ENCODE measurements around the gene LCN6.

LCN6 gene

GRCh38 chr9:136746155-136746490, 2.2 kb downstream of the LCN6 start:
- no peak overlapping the region for H3K4me2 ChIP-seq (ENCODE audit: low read length)
- H3K36me3 ChIP-seq (ENCODE audit: insufficient read depth, low read length), result no peaks in the 10 kb centered on the region
- no peaks in the 10 kb centered on the region for H3K9me3 ChIP-seq (replicated peaks; ENCODE audit: low read length)
- H3K4me3 ChIP-seq (ENCODE audit: low read length), result no peak overlapping the region
- peaks cover 6% of the 10 kb centered on the region for H3K4me1 ChIP-seq (ENCODE audit: control insufficient read depth, insufficient read depth, low read length)
- H3K9ac ChIP-seq (ENCODE audit: low read depth, low read length), result no peak overlapping the region
- peaks cover 35% of the 10 kb centered on the region for H3K27me3 ChIP-seq (ENCODE audit: control insufficient read depth, insufficient read depth, low read length)

- no peak overlapping the region for H3K4me3 ChIP-seq (ENCODE audit: low read length)
- H3K9ac ChIP-seq (ENCODE audit: low read depth, low read length), result no peak overlapping the region
- peaks cover 8% of the 10 kb centered on the region for H3K4me1 ChIP-seq (ENCODE audit: control insufficient read depth, insufficient read depth, low read length)
- no peaks in the 10 kb centered on the region for H3K36me3 ChIP-seq (ENCODE audit: insufficient read depth, low read length)
- no peaks in the 10 kb centered on the region for H3K9me3 ChIP-seq (replicated peaks; ENCODE audit: low read length)
- H3K4me2 ChIP-seq (ENCODE audit: low read length), result no peak overlapping the region
- H3K27me3 ChIP-seq (ENCODE audit: control insufficient read depth, insufficient read depth, low read length), result peaks cover 41% of the 10 kb centered on the region
Observed at GRCh38 chr9:136745389-136746154, 2.8 kb downstream of the LCN6 start.

- H3K9me3 ChIP-seq (replicated peaks; ENCODE audit: low read length), result no peaks in the 10 kb centered on the region
- no peak overlapping the region for H3K4me3 ChIP-seq (ENCODE audit: low read length)
- no peak overlapping the region for H3K4me2 ChIP-seq (ENCODE audit: low read length)
- peaks cover 49% of the 10 kb centered on the region for H3K27me3 ChIP-seq (ENCODE audit: control insufficient read depth, insufficient read depth, low read length)
- H3K9ac ChIP-seq (ENCODE audit: low read depth, low read length), result no peak overlapping the region
- peaks cover 8% of the 10 kb centered on the region for H3K4me1 ChIP-seq (ENCODE audit: control insufficient read depth, insufficient read depth, low read length)
- H3K36me3 ChIP-seq (ENCODE audit: insufficient read depth, low read length), result no peaks in the 10 kb centered on the region
Observed at GRCh38 chr9:136744773-136745172, 3.6 kb downstream of the LCN6 start.

- Histone ChIP-seq H3K4me1 (ENCODE audit: control insufficient read depth, insufficient read depth, low read length) (peaks cover 8% of the 10 kb centered on the region), H3K4me3 (ENCODE audit: low read length) (no peak overlapping the region), H3K27me3 (ENCODE audit: control insufficient read depth, insufficient read depth, low read length) (peaks cover 59% of the 10 kb centered on the region), H3K9me3 (replicated peaks; ENCODE audit: low read length) (no peaks in the 10 kb centered on the region), H3K36me3 (ENCODE audit: insufficient read depth, low read length) (no peaks in the 10 kb centered on the region), H3K9ac (ENCODE audit: low read depth, low read length) (no peak overlapping the region), H3K4me2 (ENCODE audit: low read length) (no peak overlapping the region)
Observed at GRCh38 chr9:136743639-136744211, 4.6 kb downstream of the LCN6 start.

GRCh38 chr9:136742591-136743391, 5.5 kb downstream of the LCN6 start, which contains the start of gene LCN10:
Gene LCN10, minus strand, starts transcription at chr9:136742940. Its CDS starts 37 bp downstream, at chr9:136742903.
- H3K9me3 ChIP-seq (replicated peaks; ENCODE audit: low read length), result no peaks in the 10 kb centered on the region
- no peaks in the 10 kb centered on the region for H3K36me3 ChIP-seq (ENCODE audit: insufficient read depth, low read length)
- H3K4me3 ChIP-seq (ENCODE audit: low read length), result no peak within 1 kb of the TSS
- H3K27me3 ChIP-seq (ENCODE audit: control insufficient read depth, insufficient read depth, low read length), result peaks cover 57% of the 10 kb centered on the region
- peaks cover 8% of the 10 kb centered on the region for H3K4me1 ChIP-seq (ENCODE audit: control insufficient read depth, insufficient read depth, low read length)
- H3K9ac ChIP-seq (ENCODE audit: low read depth, low read length), result no peak within 1 kb of the TSS
- H3K4me2 ChIP-seq (ENCODE audit: low read length), result no peak within 1 kb of the TSS

- Histone ChIP-seq H3K9me3 (replicated peaks; ENCODE audit: low read length) (no peaks in the 10 kb centered on the region), H3K9ac (ENCODE audit: low read depth, low read length) (no peak overlapping the region), H3K4me1 (ENCODE audit: control insufficient read depth, insufficient read depth, low read length) (peaks cover 8% of the 10 kb centered on the region), H3K27me3 (ENCODE audit: control insufficient read depth, insufficient read depth, low read length) (peaks cover 57% of the 10 kb centered on the region), H3K4me3 (ENCODE audit: low read length) (no peak overlapping the region), H3K4me2 (ENCODE audit: low read length) (no peak overlapping the region), H3K36me3 (ENCODE audit: insufficient read depth, low read length) (no peaks in the 10 kb centered on the region)
Observed at GRCh38 chr9:136741883-136742571, 6.3 kb downstream of the LCN6 start.

GRCh38 chr9:136740971-136741882, 7.1 kb downstream of the LCN6 start:
- H3K27me3 ChIP-seq (ENCODE audit: control insufficient read depth, insufficient read depth, low read length), result peaks cover 57% of the 10 kb centered on the region
- H3K9ac ChIP-seq (ENCODE audit: low read depth, low read length), result no peak overlapping the region
- no peak overlapping the region for H3K4me2 ChIP-seq (ENCODE audit: low read length)
- no peak overlapping the region for H3K4me3 ChIP-seq (ENCODE audit: low read length)
- no peaks in the 10 kb centered on the region for H3K9me3 ChIP-seq (replicated peaks; ENCODE audit: low read length)
- no peaks in the 10 kb centered on the region for H3K36me3 ChIP-seq (ENCODE audit: insufficient read depth, low read length)
- peaks cover 8% of the 10 kb centered on the region for H3K4me1 ChIP-seq (ENCODE audit: control insufficient read depth, insufficient read depth, low read length)

- no peak overlapping the region for H3K4me3 ChIP-seq (ENCODE audit: low read length)
- H3K27me3 ChIP-seq (ENCODE audit: control insufficient read depth, insufficient read depth, low read length), result peaks cover 57% of the 10 kb centered on the region
- H3K9me3 ChIP-seq (replicated peaks; ENCODE audit: low read length), result no peaks in the 10 kb centered on the region
- H3K9ac ChIP-seq (ENCODE audit: low read depth, low read length), result no peak overlapping the region
- H3K4me2 ChIP-seq (ENCODE audit: low read length), result no peak overlapping the region
- no peaks in the 10 kb centered on the region for H3K36me3 ChIP-seq (ENCODE audit: insufficient read depth, low read length)
- peaks cover 8% of the 10 kb centered on the region for H3K4me1 ChIP-seq (ENCODE audit: control insufficient read depth, insufficient read depth, low read length)
Observed at GRCh38 chr9:136740491-136740890, 7.8 kb downstream of the LCN6 start.

- Histone ChIP-seq H3K4me2 (ENCODE audit: low read length) (no peak overlapping the region), H3K36me3 (ENCODE audit: insufficient read depth, low read length) (no peaks in the 10 kb centered on the region), H3K4me3 (ENCODE audit: low read length) (no peak overlapping the region), H3K9ac (ENCODE audit: low read depth, low read length) (no peak overlapping the region), H3K27me3 (ENCODE audit: control insufficient read depth, insufficient read depth, low read length) (peaks cover 57% of the 10 kb centered on the region), H3K4me1 (ENCODE audit: control insufficient read depth, insufficient read depth, low read length) (peaks cover 8% of the 10 kb centered on the region), H3K9me3 (replicated peaks; ENCODE audit: low read length) (no peaks in the 10 kb centered on the region)
Observed at GRCh38 chr9:136740069-136740468, 8.3 kb downstream of the LCN6 start.

GRCh38 chr9:136739509-136739908, 8.8 kb downstream of the LCN6 start:
- peaks cover 57% of the 10 kb centered on the region for H3K27me3 ChIP-seq (ENCODE audit: control insufficient read depth, insufficient read depth, low read length)
- no peak overlapping the region for H3K9ac ChIP-seq (ENCODE audit: low read depth, low read length)
- H3K4me3 ChIP-seq (ENCODE audit: low read length), result no peak overlapping the region

More at GRCh38 chr9:136739509-136739908, 8.8 kb downstream of the LCN6 start:
- Histone ChIP-seq H3K36me3 (ENCODE audit: insufficient read depth, low read length) (no peaks in the 10 kb centered on the region), H3K4me1 (ENCODE audit: control insufficient read depth, insufficient read depth, low read length) (peaks cover 8% of the 10 kb centered on the region), H3K4me2 (ENCODE audit: low read length) (no peak overlapping the region), H3K9me3 (replicated peaks; ENCODE audit: low read length) (no peaks in the 10 kb centered on the region)
